Tibial nerve (tissue), 4 donors: ENCODE measurements around the gene SELENBP1. TPM values are rescaled to one million over a fixed set of nuclear protein-coding genes. Genes with fewer than 3 reads are reported as not detected.

ENCODE experiments used
- DNase-seq, 2 donors: peaks; one replicate each; pipeline ENCODE4 v3.0.0-alpha.2; 2019; ENCODE audit warnings: low spot score in 2 of 2
- H3K27ac ChIP-seq, 4 donors: fragments of 200-600 bp; sonication (generic) in 3 of 4; one replicate each; pipeline ENCODE4 v1.5.1; 2017 to 2019; ENCODE audit warnings: mild to moderate bottlenecking in 1 of 4
- H3K27me3 ChIP-seq, 2 donors: fragments of 200-600 bp; sonication (generic) in 1 of 2; one replicate each; pipeline versions ENCODE4 v1.5.1 to v1.6.0; 2017 to 2019
- H3K36me3 ChIP-seq, 3 donors: fragments of 200-600 bp; sonication (generic); one replicate each; pipeline ENCODE4 v1.5.1; 2018 to 2019
- H3K4me1 ChIP-seq, 4 donors: fragments of 200-600 bp; sonication (generic) in 3 of 4; one replicate each; pipeline ENCODE4 v1.5.1; 2017 to 2019
- H3K4me3 ChIP-seq, 4 donors: fragments of 200-600 bp; sonication (generic) in 3 of 4; one replicate each; pipeline ENCODE4 v1.5.1; 2017 to 2019; ENCODE audit warnings: mild to moderate bottlenecking in 1 of 4, moderate library complexity in 1 of 4
- H3K9me3 ChIP-seq, 4 donors: fragments of 200-600 bp; sonication (generic) in 3 of 4; one replicate each; pipeline ENCODE4 v1.5.1; 2017 to 2019
- CTCF ChIP-seq, 5 experiments: fragments of 200-600 bp in 3 of 5; fragments of 450-650 bp in 2 of 5; sonication (generic) in 3 of 5; IDR thresholded peaks; one replicate each; pipeline ENCODE4 v1.5.1; 2016 to 2019; ENCODE audit warnings: antibody characterized with exemption in 5 of 5, mild to moderate bottlenecking in 3 of 5, moderate library complexity in 2 of 5
- EP300 ChIP-seq, 2 donors: sonication (generic); formaldehyde crosslinking; IDR thresholded peaks; one replicate each; pipeline ENCODE4 v1.6.1; 2017; ENCODE audit warnings: antibody characterized with exemption in 2 of 2, mild to moderate bottlenecking in 1 of 2
- POLR2A ChIP-seq, 2 donors: fragments of 450-650 bp; IDR thresholded peaks; one replicate each; pipeline ENCODE4 v1.6.1; 2017; ENCODE audit warnings: antibody characterized with exemption in 2 of 2, mild to moderate bottlenecking in 2 of 2, moderate library complexity in 2 of 2
- WGBS, 2 donors: methylation state at CpG; one replicate each; pipeline ENCODE4 v1.1.5; 2018; 5-methylcytosine and 5-hydroxymethylcytosine counted together
- total RNA-seq, 4 donors: library from RNA; depleted of rRNA; stranded (reverse); fragments of >200 nt; gene quantifications; one replicate each; pipeline ENCODE4 v1.1.0, GENCODE V29; 2016

The SELENBP1 gene
- total RNA-seq, 4 donors from 2014 or later: 65.7 to 159 (median 130) TPM

GRCh38 chr1:151343587-151343986, 28.9 kb downstream of the SELENBP1 start:
- H3K27me3 ChIP-seq: no peaks in the 10 kb centered on the region
- H3K36me3 ChIP-seq: peaks cover 0 to 35% (median 19%) of the 10 kb centered on the region in 3 donors
- no peaks in the 10 kb centered on the region for H3K9me3 ChIP-seq
- no peak overlapping the region for H3K27ac ChIP-seq
- H3K4me3 ChIP-seq: no peak overlapping the region
- peaks cover 0 to 29% (median 9%) of the 10 kb centered on the region in 4 donors for H3K4me1 ChIP-seq
- TF ChIP-seq EP300 (IDR thresholded peaks at IDR 0.05) (no peak), CTCF (IDR thresholded peaks at IDR 0.05) (no peak), POLR2A (IDR thresholded peaks at IDR 0.05) (no peak)
- 75 to 80% methylated on average over 9 of the region's 9 CpGs for WGBS, 2 donors
- no peak for DNase-seq

GRCh38 chr1:151342569-151342968, 29.9 kb downstream of the SELENBP1 start:
- WGBS, 2 donors: 89 to 96% methylated on average over 6 of the region's 6 CpGs
- Histone ChIP-seq H3K27me3 (no peaks in the 10 kb centered on the region), H3K36me3 (peaks cover 0 to 35% (median 19%) of the 10 kb centered on the region in 3 donors), H3K9me3 (no peaks in the 10 kb centered on the region), H3K4me1 (peaks cover 0 to 25% (median 7%) of the 10 kb centered on the region in 4 donors), H3K4me3 (no peak overlapping the region), H3K27ac (no peak overlapping the region)
- TF ChIP-seq POLR2A (IDR thresholded peaks at IDR 0.05): no peak
- no peak for TF ChIP-seq CTCF (IDR thresholded peaks at IDR 0.05)
- TF ChIP-seq EP300 (IDR thresholded peaks at IDR 0.05): no peak
- no peak for DNase-seq

GRCh38 chr1:151342021-151342420, 30.5 kb downstream of the SELENBP1 start:
- no peaks in the 10 kb centered on the region for H3K9me3 ChIP-seq
- TF ChIP-seq CTCF (IDR thresholded peaks at IDR 0.05) (no peak), POLR2A (IDR thresholded peaks at IDR 0.05) (no peak), EP300 (IDR thresholded peaks at IDR 0.05) (no peak)
- no peak overlapping the region for H3K4me3 ChIP-seq
- no peak overlapping the region for H3K27ac ChIP-seq
- no peaks in the 10 kb centered on the region for H3K27me3 ChIP-seq
- 80 to 87% methylated on average over 2 of the region's 2 CpGs for WGBS, 2 donors
- no peak for DNase-seq
- H3K36me3 ChIP-seq: peaks cover 0 to 35% (median 19%) of the 10 kb centered on the region in 3 donors
- peaks cover 0 to 23% (median 7%) of the 10 kb centered on the region in 4 donors for H3K4me1 ChIP-seq

GRCh38 chr1:151340870-151341754, 31.4 kb downstream of the SELENBP1 start:
- WGBS, 2 donors: 28 to 30% methylated on average over 7 of the region's 7 CpGs
- Histone ChIP-seq H3K36me3 (peaks cover 0 to 35% (median 19%) of the 10 kb centered on the region in 3 donors), H3K27me3 (no peaks in the 10 kb centered on the region), H3K4me3 (no peak overlapping the region), H3K4me1 (peaks cover 0 to 18% (median 5%) of the 10 kb centered on the region in 4 donors), H3K27ac (peak overlapping the region; percentile 38 to 69 (median 54)), H3K9me3 (no peaks in the 10 kb centered on the region)
- TF ChIP-seq CTCF (IDR thresholded peaks at IDR 0.05) (peak; percentile 55 to 87 (median 70)), EP300 (IDR thresholded peaks at IDR 0.05) (peak; percentile 20 to 59), POLR2A (IDR thresholded peaks at IDR 0.05) (no peak)
- peak in 1 of 2 donors; percentile 73 for DNase-seq

- no peak overlapping the region for H3K4me3 ChIP-seq
- peaks cover 0 to 9% (median 0%) of the 10 kb centered on the region in 4 donors for H3K4me1 ChIP-seq
- no peaks in the 10 kb centered on the region for H3K27me3 ChIP-seq
- no peak overlapping the region for H3K27ac ChIP-seq
- no peak for TF ChIP-seq CTCF (IDR thresholded peaks at IDR 0.05)
- TF ChIP-seq POLR2A (IDR thresholded peaks at IDR 0.05): no peak
- no peak for TF ChIP-seq EP300 (IDR thresholded peaks at IDR 0.05)
- H3K36me3 ChIP-seq: no peaks in the 10 kb centered on the region
- WGBS, 2 donors: 83 to 88% methylated on average over 3 of the region's 3 CpGs
- DNase-seq: no peak
- no peaks in the 10 kb centered on the region for H3K9me3 ChIP-seq
Observed at GRCh38 chr1:151336556-151336955, 35.9 kb downstream of the SELENBP1 start.
